ENCODE results near the gene CALHM4. TPM values are rescaled to one million over a fixed set of nuclear protein-coding genes. Genes with fewer than 3 reads are reported as not detected.

The CALHM4 gene
- polyA plus RNA-seq, 2 of the 4 experiments (the other 2 are of a cell fraction): not detected

- no peak for DNase-seq (ENCODE audit: low read depth in 1 of 2, low spot score in 1 of 2)
- POLR2A ChIA-PET: no interaction called here
- Histone ChIP-seq H3K4me2 (no peak overlapping the region), H3K4me3 (no peak overlapping the region), H3K9me3 (no peaks in the 10 kb centered on the region), H3K27ac (no peak overlapping the region), H3K4me1 (peaks cover 3% of the 10 kb centered on the region)
- no peak for FAIRE-seq
- WGBS (ENCODE audit: missing lambda C conversion rate): 58% methylated on average over 4 of the region's 4 CpGs
- CTCF ChIA-PET: interaction anchor here (1.4 to 1.5 kb wide), 2 partner anchors 10 to 263 kb away, joined by 4 to 5 read pairs; no protein-coding TSS in a partner anchor
- TF ChIP-seq FOXS1 (CRISPR knock-in tag; IDR thresholded peaks at IDR 0.05): no peak
- ATAC-seq: peak in 1 of 2 experiments; percentile 61; a peak in 2 of 6 replicates
These were observed 2.8 kb upstream of the CALHM4 start for GRCh38 chr6:116550796-116551195.

GRCh38 chr6:116556065-116556464 is 2.5 kb downstream of the CALHM4 start:
- Histone ChIP-seq H3K27ac (peak overlapping the region; percentile 60 to 76), H3K9me3 (no peaks in the 10 kb centered on the region), H3K4me1 (peaks cover 36% of the 10 kb centered on the region), H3K4me2 (peak overlapping the region; percentile 19; the same call in 2 of the 3 replicates), H3K4me3 (no peak overlapping the region)
- ChIA-PET CTCF (interaction anchor here (1.1 to 2.6 kb wide), 4 partner anchors 19 to 287 kb away, joined by 4 to 7 read pairs (median 5); no protein-coding TSS in a partner anchor), POLR2A (no interaction called here)
- FAIRE-seq (no peak), ATAC-seq (no peak), DNase-seq (ENCODE audit: low read depth in 1 of 2, low spot score in 1 of 2) (no peak)
- 0% methylated on average over 1 of the region's 1 CpG for WGBS (ENCODE audit: missing lambda C conversion rate)
- TF ChIP-seq, protein P1, sequence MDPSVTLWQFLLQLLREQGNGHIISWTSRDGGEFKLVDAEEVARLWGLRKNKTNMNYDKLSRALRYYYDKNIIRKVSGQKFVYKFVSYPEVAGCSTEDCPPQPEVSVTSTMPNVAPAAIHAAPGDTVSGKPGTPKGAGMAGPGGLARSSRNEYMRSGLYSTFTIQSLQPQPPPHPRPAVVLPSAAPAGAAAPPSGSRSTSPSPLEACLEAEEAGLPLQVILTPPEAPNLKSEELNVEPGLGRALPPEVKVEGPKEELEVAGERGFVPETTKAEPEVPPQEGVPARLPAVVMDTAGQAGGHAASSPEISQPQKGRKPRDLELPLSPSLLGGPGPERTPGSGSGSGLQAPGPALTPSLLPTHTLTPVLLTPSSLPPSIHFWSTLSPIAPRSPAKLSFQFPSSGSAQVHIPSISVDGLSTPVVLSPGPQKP (IDR thresholded peaks at IDR 0.05; ENCODE audit: low read depth, low read length): no peak
- TF ChIP-seq CHD2 (IDR thresholded peaks at IDR 0.05; ENCODE audit: low read length, partially characterized antibody): no peak
- no peak for TF ChIP-seq ZC3H11A (IDR thresholded peaks at IDR 0.05)
- TF ChIP-seq SMC3 (IDR thresholded peaks at IDR 0.05): no peak
- no peak for TF ChIP-seq POLR2A (IDR thresholded peaks at IDR 0.05; ENCODE audit: low read length)
- TF ChIP-seq CEBPB (IDR thresholded peaks at IDR 0.05): no peak
- no peak for TF ChIP-seq NPAS2 (CRISPR knock-in tag; IDR thresholded peaks at IDR 0.05; ENCODE audit: borderline replicate concordance)
- TF ChIP-seq HOXA7 (CRISPR knock-in tag; IDR thresholded peaks at IDR 0.05): no peak
- TF ChIP-seq HOXB5 (CRISPR knock-in tag; IDR thresholded peaks at IDR 0.05): no peak
- no peak for TF ChIP-seq ZNF302 (CRISPR knock-in tag; IDR thresholded peaks at IDR 0.05)
- no peak for TF ChIP-seq RNF2 (IDR thresholded peaks at IDR 0.05; ENCODE audit: borderline replicate concordance, low read depth)
- no peak for TF ChIP-seq SREBF2 (IDR thresholded peaks at IDR 0.05)
- TF ChIP-seq, protein P2, sequence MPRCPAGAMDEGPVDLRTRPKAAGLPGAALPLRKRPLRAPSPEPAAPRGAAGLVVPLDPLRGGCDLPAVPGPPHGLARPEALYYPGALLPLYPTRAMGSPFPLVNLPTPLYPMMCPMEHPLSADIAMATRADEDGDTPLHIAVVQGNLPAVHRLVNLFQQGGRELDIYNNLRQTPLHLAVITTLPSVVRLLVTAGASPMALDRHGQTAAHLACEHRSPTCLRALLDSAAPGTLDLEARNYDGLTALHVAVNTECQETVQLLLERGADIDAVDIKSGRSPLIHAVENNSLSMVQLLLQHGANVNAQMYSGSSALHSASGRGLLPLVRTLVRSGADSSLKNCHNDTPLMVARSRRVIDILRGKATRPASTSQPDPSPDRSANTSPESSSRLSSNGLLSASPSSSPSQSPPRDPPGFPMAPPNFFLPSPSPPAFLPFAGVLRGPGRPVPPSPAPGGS (IDR thresholded peaks at IDR 0.05): no peak
- TF ChIP-seq RARB (CRISPR knock-in tag; IDR thresholded peaks at IDR 0.05): no peak
- no peak for TF ChIP-seq NR3C1 (IDR thresholded peaks at IDR 0.05)

- H3K4me2 ChIP-seq: peak overlapping the region; percentile 50; the same call in 1 of the 3 replicates
- 66% methylated on average over 5 of the region's 5 CpGs for WGBS (ENCODE audit: missing lambda C conversion rate)
- H3K4me3 ChIP-seq: no peak overlapping the region
- DNase-seq (ENCODE audit: low read depth in 1 of 2, low spot score in 1 of 2) (no peak), ATAC-seq (no peak), FAIRE-seq (no peak)
- H3K27ac ChIP-seq: peak overlapping the region; percentile 60 to 76; a peak in 5 of 6 replicates
- peaks cover 36% of the 10 kb centered on the region for H3K4me1 ChIP-seq
- no peaks in the 10 kb centered on the region for H3K9me3 ChIP-seq
- ChIA-PET POLR2A (no interaction called here), CTCF (interaction anchor here (1.1 to 1.2 kb wide), 2 partner anchors 269 to 288 kb away, joined by 4 to 7 read pairs; no protein-coding TSS in a partner anchor)
- TF ChIP-seq TFCP2L1 (CRISPR knock-in tag; IDR thresholded peaks at IDR 0.05) (no peak), EP300 (IDR thresholded peaks at IDR 0.05) (no peak), EHMT2 (IDR thresholded peaks at IDR 0.05; ENCODE audit: low read depth) (no peak), MAFK (IDR thresholded peaks at IDR 0.05; ENCODE audit: partially characterized antibody) (no peak), RAD21 (conservative IDR thresholded peaks at IDR 0.05 in 1 of 2, IDR thresholded peaks at IDR 0.05 in 1 of 2) (no peak)
- TF ChIP-seq, protein P3, sequence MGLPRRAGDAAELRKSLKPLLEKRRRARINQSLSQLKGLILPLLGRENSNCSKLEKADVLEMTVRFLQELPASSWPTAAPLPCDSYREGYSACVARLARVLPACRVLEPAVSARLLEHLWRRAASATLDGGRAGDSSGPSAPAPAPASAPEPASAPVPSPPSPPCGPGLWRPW (IDR thresholded peaks at IDR 0.05): no peak
These were observed 3.4 kb downstream of the CALHM4 start for GRCh38 chr6:116556814-116557415.
